SK-N-MC (cell line): ENCODE results near the gene TOX2.

Source experiments
- EZH2 ChIP-seq: fragments of 200-600 bp; sonication (generic); IDR thresholded peaks from one replicate; pipeline ENCODE4 v1.6.1; 2017; ENCODE audit warnings: antibody characterized with exemption
- POLR2AphosphoS5 ChIP-seq: IDR thresholded peaks from 2 replicates; pipeline ENCODE4 v1.6.1; 2012; ENCODE audit warnings: mild to moderate bottlenecking, low read depth, low read length, borderline replicate concordance

- TF ChIP-seq EZH2 (no peak), POLR2AphosphoS5 (no peak)
These were observed 30.1 kb downstream of the TOX2 start for GRCh38 chr20:43944653-43945235.
